GM12878 (cell line): ENCODE data around the gene PRIMPOL. TPM values are rescaled to one million over a fixed set of nuclear protein-coding genes. Genes with fewer than 3 reads are reported as not detected.

Experiments used
- ATAC-seq: fragments of 200-7000 bp; cut with Tn5 transposase; 3 replicates; pipeline ENCODE4 v1.9.1; 2020; ENCODE audit warnings: mild to moderate bottlenecking, moderate library complexity
- BruUV-seq: library from RNA; stranded (reverse); fragments of 400-500 nt; replicated peaks from 2 replicates; lab custom pipeline; 2021; lab: Mats Ljungman, UMichigan
- CTCF ChIA-PET: fragments of 300-600 bp; sonication (Branson Sonifier 250); formaldehyde crosslinking; extraction: SDS; loops from one replicate; lab custom pipeline; 2021; ENCODE audit warnings: inconsistent platforms; lab: Yijun Ruan, JAX
- POLR2A ChIA-PET: fragments of 350-600 bp; formaldehyde crosslinking; extraction: SDS; loops from one replicate; lab custom pipeline; 2021; ENCODE audit warnings: inconsistent platforms; lab: Charles Lee
- RAD21 ChIA-PET: fragments of 300-600 bp; sonication (Branson Sonifier 250); formaldehyde crosslinking; loops from one replicate; lab custom pipeline; 2023; ENCODE audit warnings: antibody characterized with exemption; ENCODE audit not compliant: unreplicated experiment; lab: Charles Lee
- SMC1A ChIA-PET: fragments of 300-600 bp; sonication (Branson Sonifier 250); formaldehyde crosslinking; loops from one replicate; lab custom pipeline; 2023; ENCODE audit not compliant: unreplicated experiment, uncharacterized antibody; lab: Charles Lee
- DNase-seq: peaks from one replicate; pipeline ENCODE4 v3.0.0-alpha.2; 2011; ENCODE audit warnings: low read depth, low spot score
- FAIRE-seq: peaks from 3 replicates; lab custom pipeline; 2011; peaks lifted over from hg19 to GRCh38; lab: Jason Lieb, UNC
- H2AFZ ChIP-seq: 2 replicates; pipeline ENCODE4 v1.6.0; 2011; ENCODE audit warnings: low read depth, low read length, control low read depth; ENCODE audit not compliant: control insufficient read depth
- H3K27ac ChIP-seq: 2 replicates; pipeline ENCODE4 v1.5.1; 2011; ENCODE audit warnings: control low read depth; ENCODE audit not compliant: control insufficient read depth, insufficient read depth
- H3K27me3 ChIP-seq, 2 experiments: replicated peaks in 1 of 2; 2 replicates each; pipeline versions ENCODE4 v1.6.0 to v1.6.1; 2011; ENCODE audit warnings: low read length in 1 of 2; ENCODE audit not compliant: control insufficient read depth in 2 of 2, insufficient read depth in 2 of 2
- H3K36me3 ChIP-seq, 2 experiments: 2 replicates each; pipeline ENCODE4 v1.5.1; 2011; ENCODE audit warnings: low read length in 1 of 2; ENCODE audit not compliant: control insufficient read depth in 2 of 2, insufficient read depth in 2 of 2
- H3K4me1 ChIP-seq: 2 replicates; pipeline ENCODE4 v1.6.1; 2011; ENCODE audit warnings: mild to moderate bottlenecking, low read length, moderate library complexity, mixed read lengths; ENCODE audit not compliant: control insufficient read depth, insufficient read depth
- H3K4me2 ChIP-seq: 2 replicates; pipeline ENCODE4 v1.6.0; 2011; ENCODE audit warnings: control low read depth; ENCODE audit not compliant: control insufficient read depth, insufficient read depth
- H3K4me3 ChIP-seq: fragments of 200-600 bp; sonication (generic); 2 replicates; pipeline ENCODE4 v1.5.1; 2016
- H3K79me2 ChIP-seq: 2 replicates; pipeline ENCODE4 v1.6.0; 2011; ENCODE audit warnings: low read length; ENCODE audit not compliant: control insufficient read depth, insufficient read depth
- H3K9ac ChIP-seq: 2 replicates; pipeline ENCODE4 v1.8.0; 2011; ENCODE audit warnings: low read length, control low read depth, mixed read lengths; ENCODE audit not compliant: control insufficient read depth, insufficient read depth
- H3K9me3 ChIP-seq: replicated peaks from 3 replicates; pipeline ENCODE4 v1.5.1; 2011; ENCODE audit warnings: mild to moderate bottlenecking, low read length; ENCODE audit not compliant: control insufficient read depth, insufficient read depth
- H4K20me1 ChIP-seq: 2 replicates; pipeline ENCODE4 v1.6.0; 2011; ENCODE audit not compliant: control insufficient read depth, insufficient read depth
- EGR1 ChIP-seq, 2 experiments: IDR thresholded peaks; 1 replicate in 1 of 2; 2 replicates in 1 of 2; pipeline ENCODE4 v1.6.1; 2011 to 2012; ENCODE audit warnings: low read depth in 2 of 2, low read length in 2 of 2, borderline replicate concordance in 1 of 2, mild to moderate bottlenecking in 1 of 2, moderate library complexity in 1 of 2
- ETV6 ChIP-seq, 2 experiments: fragments of 450-650 bp in 1 of 2; IDR thresholded peaks in 1 of 2; conservative IDR thresholded peaks in 1 of 2; 2 replicates each; pipeline ENCODE4 v1.6.1; 2014; ENCODE audit warnings: antibody characterized with exemption in 1 of 2, borderline replicate concordance in 1 of 2, low read depth in 1 of 2, mild to moderate bottlenecking in 1 of 2, moderate library complexity in 1 of 2
- HDAC2 ChIP-seq: fragments of 200-600 bp; sonication (generic); IDR thresholded peaks from 2 replicates; pipeline ENCODE4 v1.6.1; 2017
- IKZF2 ChIP-seq, 2 experiments: fragments of 450-650 bp; IDR thresholded peaks; 2 replicates each; pipeline ENCODE4 v1.6.1; 2017; ENCODE audit warnings: mild to moderate bottlenecking in 2 of 2, moderate library complexity in 2 of 2
- KDM1A ChIP-seq: fragments of 200-600 bp; sonication (generic); IDR thresholded peaks from 2 replicates; pipeline ENCODE4 v1.6.1; 2016; ENCODE audit warnings: borderline replicate concordance
- MTA3 ChIP-seq: IDR thresholded peaks from 2 replicates; pipeline ENCODE4 v1.6.1; 2012; ENCODE audit warnings: low read length, inconsistent platforms, borderline replicate concordance
- MXI1 ChIP-seq: fragments of 150-350 bp; IDR thresholded peaks from 2 replicates; pipeline ENCODE4 v1.6.1; 2011; ENCODE audit warnings: low read depth, mild to moderate bottlenecking, inconsistent platforms, low read length, improper control_type of control experiment
- NFYA ChIP-seq: IDR thresholded peaks from 2 replicates; pipeline ENCODE4 v1.6.1; 2011; ENCODE audit warnings: low read depth, mild to moderate bottlenecking, low read length, improper control_type of control experiment, borderline replicate concordance
- NR2F1 ChIP-seq: fragments of 450-650 bp; conservative IDR thresholded peaks from 2 replicates; pipeline ENCODE4 v1.6.1; 2017; ENCODE audit warnings: mild to moderate bottlenecking
- RAD21 ChIP-seq: IDR thresholded peaks from 2 replicates; pipeline ENCODE4 v1.6.1; 2011; ENCODE audit warnings: mild to moderate bottlenecking, low read depth, low read length, moderate library complexity; ENCODE audit not compliant: insufficient read depth
- RAD51 ChIP-seq: fragments of 450-650 bp; IDR thresholded peaks from 2 replicates; pipeline ENCODE4 v1.6.1; 2016; ENCODE audit warnings: moderate library complexity, mild to moderate bottlenecking, inconsistent platforms
- SIN3A ChIP-seq: IDR thresholded peaks from 2 replicates; pipeline ENCODE4 v1.6.1; 2012; ENCODE audit warnings: low read depth, low read length, improper control_type of control experiment
- STAT1 ChIP-seq: fragments of 450-650 bp; conservative IDR thresholded peaks from 2 replicates; pipeline ENCODE4 v1.6.1; 2014; ENCODE audit warnings: antibody characterized with exemption, mild to moderate bottlenecking
- TCF3 ChIP-seq: IDR thresholded peaks from 2 replicates; pipeline ENCODE4 v1.6.1; 2012; ENCODE audit warnings: low read depth, mild to moderate bottlenecking, low read length, borderline replicate concordance; ENCODE audit not compliant: insufficient read depth
- WGBS: methylation state at CpG from one replicate; pipeline ENCODE4 v1.1.6; 2016; ENCODE audit warnings: low lambda C conversion rate; ENCODE audit not compliant: insufficient replicate concordance, insufficient coverage; ENCODE audit errors: missing lambda C conversion rate; 5-methylcytosine and 5-hydroxymethylcytosine counted together
- in situ Hi-C: fragments of 300-500 bp; cut with MboI; formaldehyde crosslinking; loops from 9 replicates; pipeline ENCODE4 v1.14.3; 2018; ENCODE audit warnings: mixed read lengths
- intact Hi-C: fragments of 100-400 bp; cut with micrococcal nuclease; formaldehyde crosslinking; loops from one replicate; pipeline ENCODE4 v1.14.2; 2022; ENCODE audit not compliant: unreplicated experiment
- polyA plus RNA-seq, 11 experiments: library from polyadenylated mRNA; depleted of rRNA in 4 of 11; unstranded in 6 of 11; stranded (reverse) in 5 of 11; fragments of >200 nt; fragmentation: Nextera tagmentation in 4 of 11; fragmentation: Illumina TruSeq in 1 of 11; extraction: Ambion mirVana in 4 of 11; extraction: Trizol in 1 of 11; gene quantifications; 1 replicate in 1 of 11; 2 replicates in 10 of 11; pipeline versions ENCODE4 v1.2.1 to v1.2.3, GENCODE V29; 2011 to 2016; ENCODE audit warnings: inconsistent platforms in 2 of 11, missing spikeins in 2 of 11, low read depth in 1 of 11
- total RNA-seq, 4 experiments: library from RNA; depleted of rRNA in 3 of 4; stranded (reverse); fragments of >200 nt in 3 of 4; fragmentation: Illumina TruSeq in 1 of 4; extraction: Trizol in 1 of 4; gene quantifications; 2 replicates each; pipeline versions ENCODE4 v1.2.1 to v1.2.3, GENCODE V29; 2013 to 2021

PRIMPOL gene
- total and polyA plus RNA-seq, 10 of the 15 experiments (the other 5 are each of a cell fraction or from before 2014, with no cell fraction given), result 10.6 to 23.7 (median 14.0) TPM

DNA sequence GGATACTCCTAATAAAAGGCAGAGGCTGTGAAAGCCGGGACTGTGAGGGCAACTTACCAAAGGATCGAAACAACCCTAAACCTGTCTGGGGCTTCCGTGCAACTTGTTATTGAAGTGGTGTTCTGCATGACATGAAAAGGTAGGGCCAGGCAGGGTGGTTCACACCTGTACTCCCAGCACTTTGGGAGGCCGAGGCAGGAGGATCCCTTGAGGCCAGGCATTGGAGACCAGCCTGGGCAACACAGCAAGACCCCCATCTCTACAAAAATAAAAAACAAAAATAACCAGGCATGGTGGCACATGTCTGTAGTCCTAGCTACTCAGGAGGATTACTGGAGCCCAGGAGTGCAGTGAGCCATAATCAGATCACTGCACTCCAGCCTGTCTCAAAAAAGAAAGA lies 12.6 kb upstream of the PRIMPOL start:
- Histone ChIP-seq H3K79me2 (peaks cover 48% of the 10 kb centered on the region), H3K4me2 (no peak overlapping the region), H4K20me1 (no peaks in the 10 kb centered on the region; the same call in 1 of the 2 replicates), H2AFZ (no peak overlapping the region), H3K27me3 (no peaks in the 10 kb centered on the region), H3K27ac (no peak overlapping the region), H3K9me3 (no peaks in the 10 kb centered on the region), H3K4me3 (no peak overlapping the region), H3K36me3 (peaks cover 9 to 38% of the 10 kb centered on the region in 2 experiments), H3K4me1 (peaks cover 7% of the 10 kb centered on the region), H3K9ac (no peak overlapping the region)
- intact Hi-C loops (no loop called here), in situ Hi-C loops (no loop called here)
- ChIA-PET RAD21 (no interaction called here), SMC1A (interaction anchor here (1.4 to 1.6 kb wide), 2 partner anchors 11 to 17 kb away, joined by 3 to 6 read pairs; partner anchors contain the start of gene CASP3), CTCF (no interaction called here), POLR2A (interaction anchor here (1.0 to 1.6 kb wide), 2 partner anchors 8 to 20 kb away, joined by 3 to 7 read pairs; no protein-coding TSS in a partner anchor)
- BruUV-seq, result no TSS peak
- FAIRE-seq, result no peak
- WGBS, result 81% methylated on average over 4 of the region's 4 CpGs
- TF ChIP-seq TCF3 (no peak), KDM1A (no peak), MTA3 (no peak), STAT1 (no peak), ETV6 (conservative IDR thresholded peaks at IDR 0.05 in 1 of 2, IDR thresholded peaks at IDR 0.05 in 1 of 2; ENCODE audit: borderline replicate concordance in 1 of 2, low read depth in 1 of 2) (no peak), MXI1 (no peak), EGR1 (IDR thresholded peaks at IDR 0.05; ENCODE audit: borderline replicate concordance in 1 of 2, low read depth in 2 of 2, low read length in 2 of 2) (no peak), RAD21 (no peak), SIN3A (no peak), NR2F1 (no peak), HDAC2 (no peak), NFYA (no peak), IKZF2 (IDR thresholded peaks at IDR 0.05) (no peak), RAD51 (no peak)
- no peak for DNase-seq
- no peak for ATAC-seq
